Subcutaneous adipose tissue (tissue), 4 donors: Measurements from ENCODE around the gene LIAS. TPM values are rescaled to one million over a fixed set of nuclear protein-coding genes. Genes with fewer than 3 reads are reported as not detected.

Experiments
- total RNA-seq, 4 donors: library from RNA; depleted of rRNA; stranded (reverse); fragments of >200 nt; gene quantifications; one replicate each; pipeline ENCODE4 v1.1.0, GENCODE V29; 2016
- TF ChIP-seq, protein P1 (sequence below): fragments of 450-650 bp; IDR thresholded peaks from one replicate; pipeline ENCODE4 v1.5.1; 2016; ENCODE audit warnings: low read depth, mild to moderate bottlenecking, control low read depth, antibody characterized with exemption, moderate library complexity

Gene LIAS
- total RNA-seq, 4 donors from 2014 or later = 11.9 to 16.8 (median 14.8) TPM

DNA sequence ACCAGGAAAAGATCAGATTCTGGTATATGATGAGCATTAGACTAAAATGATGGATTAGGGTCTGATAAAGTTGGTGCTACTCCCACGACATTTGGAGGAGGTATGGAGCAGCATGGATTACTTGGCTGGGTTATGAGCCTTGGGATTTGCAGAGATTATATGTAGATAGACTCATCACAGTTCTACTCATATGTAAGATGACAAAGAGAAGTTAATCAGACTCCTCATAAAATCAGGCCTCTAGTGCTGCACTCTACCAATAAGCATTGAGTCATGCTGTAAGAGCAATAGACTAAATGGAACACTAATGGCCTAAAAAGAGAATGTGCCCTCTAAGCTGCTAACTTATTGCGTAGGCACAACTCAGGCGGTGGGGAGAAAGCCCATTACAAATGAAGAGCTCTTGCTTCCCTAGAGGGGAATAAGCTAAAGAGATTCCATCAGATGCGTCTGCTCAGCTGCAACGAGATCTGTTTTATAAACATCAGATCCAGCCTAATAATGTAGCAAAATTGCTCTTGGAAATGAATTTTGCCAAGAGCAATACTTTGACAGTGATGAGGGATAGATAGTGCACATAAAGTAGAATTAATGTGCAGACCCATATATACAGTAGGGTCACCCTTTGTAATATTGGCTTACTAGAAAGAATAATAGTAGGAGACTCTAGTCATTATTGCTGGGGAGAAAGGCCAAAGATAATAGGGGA is 17.5 kb downstream of the LIAS start:
- TF ChIP-seq, protein P1, sequence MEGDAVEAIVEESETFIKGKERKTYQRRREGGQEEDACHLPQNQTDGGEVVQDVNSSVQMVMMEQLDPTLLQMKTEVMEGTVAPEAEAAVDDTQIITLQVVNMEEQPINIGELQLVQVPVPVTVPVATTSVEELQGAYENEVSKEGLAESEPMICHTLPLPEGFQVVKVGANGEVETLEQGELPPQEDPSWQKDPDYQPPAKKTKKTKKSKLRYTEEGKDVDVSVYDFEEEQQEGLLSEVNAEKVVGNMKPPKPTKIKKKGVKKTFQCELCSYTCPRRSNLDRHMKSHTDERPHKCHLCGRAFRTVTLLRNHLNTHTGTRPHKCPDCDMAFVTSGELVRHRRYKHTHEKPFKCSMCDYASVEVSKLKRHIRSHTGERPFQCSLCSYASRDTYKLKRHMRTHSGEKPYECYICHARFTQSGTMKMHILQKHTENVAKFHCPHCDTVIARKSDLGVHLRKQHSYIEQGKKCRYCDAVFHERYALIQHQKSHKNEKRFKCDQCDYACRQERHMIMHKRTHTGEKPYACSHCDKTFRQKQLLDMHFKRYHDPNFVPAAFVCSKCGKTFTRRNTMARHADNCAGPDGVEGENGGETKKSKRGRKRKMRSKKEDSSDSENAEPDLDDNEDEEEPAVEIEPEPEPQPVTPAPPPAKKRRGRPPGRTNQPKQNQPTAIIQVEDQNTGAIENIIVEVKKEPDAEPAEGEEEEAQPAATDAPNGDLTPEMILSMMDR = no peak

DNA sequence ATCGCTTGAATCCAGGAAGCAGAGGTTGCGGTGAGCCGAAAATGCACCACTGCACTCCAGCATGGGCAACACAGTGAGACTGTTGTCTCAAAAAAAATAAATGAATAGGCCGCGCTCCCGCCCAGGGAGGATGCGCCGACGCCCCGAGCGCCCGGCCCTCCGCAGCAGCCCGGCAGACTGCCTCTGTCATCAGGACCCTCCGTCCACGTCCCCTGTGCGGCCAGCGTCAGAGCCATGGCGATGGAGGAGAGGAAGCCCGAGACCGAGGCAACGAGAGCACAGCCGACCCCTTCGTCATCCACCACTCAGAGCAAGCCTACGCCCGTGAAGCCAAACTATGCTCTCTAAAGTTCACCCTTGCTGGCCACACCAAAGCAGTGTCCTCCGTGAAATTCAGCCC is 21.4 kb downstream of the LIAS start:
- TF ChIP-seq, protein P1 = no peak

DNA sequence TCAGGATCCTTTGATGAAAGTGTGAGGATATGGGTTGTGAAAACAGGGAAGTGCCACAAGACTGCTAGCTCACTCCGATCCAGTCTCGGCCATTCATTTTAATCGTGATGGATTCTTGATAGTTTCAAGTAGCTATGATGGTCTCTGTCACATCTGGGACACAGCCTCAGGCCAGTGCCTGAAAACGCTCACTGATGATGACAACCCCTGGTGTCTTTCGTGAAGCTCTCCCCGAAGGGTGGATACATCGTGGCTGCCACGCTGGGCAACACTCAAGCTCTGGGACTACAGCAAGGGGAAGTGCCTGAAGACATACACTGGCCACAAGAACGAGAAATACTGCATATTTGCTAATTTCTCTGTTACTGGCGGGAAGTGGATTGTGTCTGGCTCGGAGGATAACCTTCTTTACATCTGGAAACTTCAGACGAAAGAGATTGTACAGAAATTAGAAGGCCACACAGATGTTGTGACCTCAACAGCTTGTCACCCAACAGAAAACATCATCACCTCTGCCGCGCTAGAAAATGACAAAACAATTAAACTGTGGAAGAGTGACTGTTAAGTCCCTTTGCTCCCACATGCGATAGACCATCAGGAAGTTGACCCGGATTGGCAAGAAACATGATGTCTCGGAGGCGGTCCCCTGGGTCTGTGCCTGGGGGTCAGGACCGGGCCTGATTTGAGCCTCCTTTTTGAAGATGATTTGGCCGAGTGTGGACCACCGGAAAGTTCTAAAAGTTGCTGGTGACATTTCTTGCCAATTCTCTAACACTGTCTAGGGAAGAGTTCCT is 22.2 kb downstream of the LIAS start:
- TF ChIP-seq, protein P1 = no peak

DNA sequence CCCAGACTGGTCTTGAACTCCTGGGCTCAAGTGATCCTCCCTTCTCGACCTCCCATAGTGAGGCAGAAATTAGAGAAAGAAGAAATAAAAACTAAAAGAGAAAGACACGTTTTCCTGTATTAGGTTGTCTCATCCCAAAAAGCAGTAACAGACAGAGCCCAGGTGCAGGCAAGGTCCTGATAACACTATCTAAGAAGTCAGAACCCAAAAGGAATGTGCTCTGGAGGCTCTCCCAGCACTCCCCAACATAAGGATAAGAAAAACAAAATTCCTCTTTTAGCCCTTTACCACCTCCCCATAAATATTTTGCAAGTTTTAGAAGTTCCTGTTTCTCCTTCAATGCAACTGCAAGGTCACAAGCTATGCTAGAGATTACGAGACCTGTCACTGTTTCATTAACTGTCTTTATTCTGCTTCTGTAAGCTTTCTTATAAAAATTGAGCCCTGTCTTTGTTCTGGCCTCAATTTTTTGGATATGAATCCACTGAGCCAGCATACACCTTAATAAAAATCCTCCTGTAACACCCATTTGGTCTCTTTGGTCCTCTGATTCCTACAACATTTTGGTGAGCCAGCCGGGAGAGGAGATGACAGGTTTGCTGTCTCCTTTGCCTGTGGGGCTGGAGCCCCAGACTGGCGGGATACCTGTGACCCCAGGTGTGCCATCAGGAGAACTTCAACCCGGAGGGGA is 25.9 kb downstream of the LIAS start:
- TF ChIP-seq, protein P1 = no peak

DNA sequence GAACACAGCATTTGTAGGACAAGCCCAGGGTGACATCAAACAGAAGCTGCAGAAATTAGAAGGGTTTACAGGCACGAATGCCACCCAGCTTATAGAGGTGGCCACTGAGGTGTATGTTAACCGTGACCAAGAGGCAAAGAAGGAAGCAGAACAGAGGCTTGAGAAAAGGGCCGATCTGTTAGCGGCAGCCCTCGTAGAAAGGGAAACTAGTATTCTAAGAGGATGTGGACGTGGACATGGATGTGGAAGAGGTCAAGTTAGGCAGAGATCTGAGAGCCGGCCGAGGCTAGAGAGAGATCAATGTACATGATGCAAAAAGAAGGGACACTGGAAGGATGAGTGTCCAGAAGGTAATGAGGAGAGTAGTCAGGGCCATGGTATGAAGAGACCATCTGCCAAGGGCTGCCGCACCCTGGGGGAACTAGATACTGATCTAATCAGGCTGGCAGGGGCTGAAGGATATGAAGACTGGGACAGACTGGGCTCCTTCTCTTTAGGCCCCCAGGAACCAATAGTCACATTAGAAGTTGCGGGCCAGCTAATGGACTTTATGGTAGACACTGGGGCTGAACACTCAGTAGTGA is 27.5 kb downstream of the LIAS start:
- TF ChIP-seq, protein P1 = no peak

DNA sequence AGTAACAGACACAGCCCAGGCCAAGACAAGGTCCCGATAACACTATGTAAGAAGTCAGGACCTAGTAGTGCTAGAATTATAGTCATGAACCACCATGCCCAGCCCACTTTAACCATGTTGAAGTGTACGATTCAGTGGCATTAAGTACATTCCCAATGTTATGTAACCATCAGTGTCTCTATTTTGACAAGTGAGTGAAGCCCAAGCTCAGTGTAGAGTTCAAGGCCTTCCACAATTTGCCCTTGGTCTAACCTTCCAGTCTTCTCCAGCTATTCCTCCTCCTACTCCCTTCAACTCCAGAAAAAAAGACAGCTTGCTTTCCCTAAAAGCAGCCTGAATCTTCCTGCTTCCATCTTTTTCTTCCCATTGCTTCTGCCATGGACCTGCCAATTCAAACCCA is 31.5 kb downstream of the LIAS start:
- TF ChIP-seq, protein P1 = no peak
